GM23248 (cell line): ENCODE results near the gene SEC24B.

ENCODE experiments used
- EZH2 ChIP-seq: fragments of 200-600 bp; sonication (generic); IDR thresholded peaks from 2 replicates; pipeline ENCODE4 v1.6.1; 2018; ENCODE audit warnings: antibody characterized with exemption, mild to moderate bottlenecking; ENCODE audit not compliant: insufficient read depth, poor library complexity, severe bottlenecking
- EZH2phosphoT487 ChIP-seq: fragments of 200-600 bp; sonication (generic); IDR thresholded peaks from 2 replicates; pipeline ENCODE4 v1.6.1; 2018; ENCODE audit warnings: antibody characterized with exemption, moderate library complexity, mild to moderate bottlenecking, low read depth; ENCODE audit not compliant: insufficient read depth

DNA sequence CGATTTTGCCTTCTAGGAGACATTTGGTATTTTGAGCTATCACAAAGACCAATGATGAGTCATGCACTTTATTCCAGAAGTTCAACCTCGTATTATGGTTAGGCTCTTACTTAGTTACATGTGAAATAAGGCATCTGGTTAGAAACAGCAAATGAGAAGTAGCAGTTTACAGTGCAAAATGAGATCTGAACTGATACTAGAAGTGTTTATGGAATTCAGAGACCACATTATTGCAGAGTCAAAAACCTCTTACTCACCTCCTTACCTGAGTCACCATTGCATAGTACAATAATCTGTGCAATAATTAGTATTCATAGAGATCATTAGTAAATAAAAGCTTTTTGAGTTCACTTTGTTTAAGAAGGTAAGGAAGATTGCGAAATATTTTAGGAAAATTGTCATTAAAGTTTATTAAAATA lies 38.7 kb downstream of the SEC24B start:
- 0 out of 2 replicates have a peak, but pooled peaks have one; percentile 67 for TF ChIP-seq EZH2phosphoT487
- no peak for TF ChIP-seq EZH2
